Smooth muscle cell (in vitro differentiated cells): ENCODE results near the gene SEL1L2. TPM values are rescaled to one million over a fixed set of nuclear protein-coding genes. Genes with fewer than 3 reads are reported as not detected.

Experiments
- DNase-seq: peaks from one replicate; lab custom pipeline; 2025; ENCODE audit not compliant: unreplicated experiment; lab: John Stamatoyannopoulos, UW
- H2AFZ ChIP-seq: fragments of 200-600 bp; sonication (generic); 2 replicates; pipeline ENCODE4 v1.6.0; 2016; ENCODE audit warnings: antibody characterized with exemption, low read depth, mild to moderate bottlenecking
- H3F3A ChIP-seq: fragments of 200-600 bp; sonication (generic); 2 replicates; pipeline ENCODE4 v1.6.0; 2017; ENCODE audit warnings: antibody characterized with exemption, low read depth
- H3K27ac ChIP-seq: fragments of 200-600 bp; sonication (generic); 2 replicates; pipeline ENCODE4 v1.5.1; 2016; ENCODE audit warnings: low read depth, mild to moderate bottlenecking
- H3K27me3 ChIP-seq: fragments of 200-600 bp; sonication (generic); 2 replicates; pipeline ENCODE4 v1.6.1; 2016; ENCODE audit warnings: low read depth, mild to moderate bottlenecking
- H3K36me3 ChIP-seq: fragments of 200-600 bp; sonication (generic); 2 replicates; pipeline ENCODE4 v1.5.1; 2016; ENCODE audit warnings: low read depth
- H3K4me1 ChIP-seq: fragments of 200-600 bp; sonication (generic); 2 replicates; pipeline ENCODE4 v1.5.1; 2016; ENCODE audit warnings: low read depth
- H3K4me2 ChIP-seq: fragments of 200-600 bp; sonication (generic); 2 replicates; pipeline ENCODE4 v1.6.0; 2016; ENCODE audit warnings: mild to moderate bottlenecking
- H3K4me3 ChIP-seq: fragments of 200-600 bp; sonication (generic); 2 replicates; pipeline ENCODE4 v1.5.1; 2016; ENCODE audit warnings: mild to moderate bottlenecking
- H3K79me2 ChIP-seq: fragments of 200-600 bp; sonication (generic); 2 replicates; pipeline ENCODE4 v1.6.0; 2016; ENCODE audit warnings: low read depth, mild to moderate bottlenecking
- H3K9ac ChIP-seq: fragments of 200-600 bp; sonication (generic); 2 replicates; pipeline ENCODE4 v1.6.0; 2016; ENCODE audit warnings: low read depth
- H3K9me3 ChIP-seq: fragments of 200-600 bp; sonication (generic); replicated peaks from 2 replicates; pipeline ENCODE4 v1.5.1; 2016; ENCODE audit warnings: low read depth
- H4K20me1 ChIP-seq: fragments of 200-600 bp; sonication (generic); 2 replicates; pipeline ENCODE4 v1.6.0; 2016; ENCODE audit warnings: low read depth
- CTCF ChIP-seq: fragments of 200-600 bp; sonication (generic); IDR thresholded peaks from 2 replicates; pipeline ENCODE4 v1.5.1; 2017; ENCODE audit warnings: borderline replicate concordance, mild to moderate bottlenecking, antibody characterized with exemption; ENCODE audit not compliant: insufficient read depth, poor library complexity, severe bottlenecking
- WGBS: methylation state at CpG from one replicate; pipeline ENCODE4 v1.1.7; 2016; ENCODE audit warnings: low lambda C conversion rate; 5-methylcytosine and 5-hydroxymethylcytosine counted together
- polyA plus RNA-seq: library from polyadenylated mRNA; unstranded; fragments of >200 nt; fragmentation: Nextera tagmentation; extraction: Ambion mirVana; gene quantifications from 2 replicates; pipeline ENCODE4 v1.2.1, GENCODE V29; 2016
- total RNA-seq: library from RNA; depleted of rRNA; stranded (reverse); fragments of >200 nt; gene quantifications from 2 replicates; pipeline ENCODE4 v1.2.3, GENCODE V29; 2014

Gene SEL1L2
- total and polyA plus RNA-seq, 2 experiments from 2014 or later, result not detected

- Histone ChIP-seq H3K4me2 (no peak overlapping the region), H3K36me3 (no peaks in the 10 kb centered on the region), H3K27me3 (no peaks in the 10 kb centered on the region), H3K4me1 (peaks cover 3% of the 10 kb centered on the region), H3F3A (no peaks in the 10 kb centered on the region), H4K20me1 (no peaks in the 10 kb centered on the region), H3K9ac (no peak overlapping the region), H3K9me3 (no peaks in the 10 kb centered on the region), H3K4me3 (no peak overlapping the region), H3K27ac (no peak overlapping the region), H2AFZ (no peak overlapping the region), H3K79me2 (no peaks in the 10 kb centered on the region)
- WGBS, result 89% methylated on average over 4 of the region's 4 CpGs
- TF ChIP-seq CTCF, result no peak
- DNase-seq, result no peak
Measured at GRCh38 chr20:13840093-13840465, 150.3 kb downstream of the SEL1L2 start.

- H3K36me3 ChIP-seq, result no peaks in the 10 kb centered on the region
- H3K4me2 ChIP-seq, result peak overlapping the region; percentile 24
- no peak overlapping the region for H3K27ac ChIP-seq
- H3K79me2 ChIP-seq, result no peaks in the 10 kb centered on the region
- peaks cover 3% of the 10 kb centered on the region for H3K4me1 ChIP-seq
- H3K4me3 ChIP-seq, result no peak overlapping the region
- H4K20me1 ChIP-seq, result no peaks in the 10 kb centered on the region
- DNase-seq, result no peak
- no peak overlapping the region for H2AFZ ChIP-seq
- 39% methylated on average over 4 of the region's 4 CpGs for WGBS
- H3F3A ChIP-seq, result no peaks in the 10 kb centered on the region
- no peaks in the 10 kb centered on the region for H3K27me3 ChIP-seq
- no peak for TF ChIP-seq CTCF
- H3K9ac ChIP-seq, result no peak overlapping the region
- no peaks in the 10 kb centered on the region for H3K9me3 ChIP-seq
Measured at GRCh38 chr20:13839421-13840092, 150.9 kb downstream of the SEL1L2 start.

GRCh38 chr20:13838664-13839063 is 151.8 kb downstream of the SEL1L2 start:
- H3K4me3 ChIP-seq, result no peak overlapping the region
- H3K4me2 ChIP-seq, result peak overlapping the region; percentile 24
- H3K9ac ChIP-seq, result no peak overlapping the region
- no peak for DNase-seq
- H3K36me3 ChIP-seq, result no peaks in the 10 kb centered on the region
- no peaks in the 10 kb centered on the region for H3F3A ChIP-seq
- H3K27me3 ChIP-seq, result no peaks in the 10 kb centered on the region
- no peak for TF ChIP-seq CTCF
- H2AFZ ChIP-seq, result no peak overlapping the region
- 82% methylated on average over 7 of the region's 7 CpGs for WGBS
- no peak overlapping the region for H3K27ac ChIP-seq
- peaks cover 3% of the 10 kb centered on the region for H3K4me1 ChIP-seq
- H4K20me1 ChIP-seq, result no peaks in the 10 kb centered on the region
- no peaks in the 10 kb centered on the region for H3K79me2 ChIP-seq
- no peaks in the 10 kb centered on the region for H3K9me3 ChIP-seq

GRCh38 chr20:13831476-13831875 is 158.9 kb downstream of the SEL1L2 start:
- H3K9ac ChIP-seq, result no peak overlapping the region
- no peak overlapping the region for H2AFZ ChIP-seq
- no peaks in the 10 kb centered on the region for H3K79me2 ChIP-seq
- WGBS, result 90% methylated on average over 3 of the region's 3 CpGs
- no peak for TF ChIP-seq CTCF
- no peaks in the 10 kb centered on the region for H3F3A ChIP-seq
- no peak overlapping the region for H3K4me2 ChIP-seq
- H4K20me1 ChIP-seq, result no peaks in the 10 kb centered on the region
- H3K27me3 ChIP-seq, result no peaks in the 10 kb centered on the region
- H3K4me3 ChIP-seq, result no peak overlapping the region
- no peaks in the 10 kb centered on the region for H3K9me3 ChIP-seq
- no peak for DNase-seq
- H3K27ac ChIP-seq, result no peak overlapping the region
- H3K4me1 ChIP-seq, result no peaks in the 10 kb centered on the region
- no peaks in the 10 kb centered on the region for H3K36me3 ChIP-seq
